Amygdala (tissue), 56 donors: ENCODE measurements around the gene MSANTD3.
"Not testable (repeated sequence)": the region's sequence is repeated elsewhere in the genome, so short reads cannot be mapped to it uniquely, and the experiment has no call there.

Source experiments
- DNase-seq, 56 donors: peaks; one replicate each; lab custom pipeline; 2025; lab: John Stamatoyannopoulos, UW

The MSANTD3 gene

DNA sequence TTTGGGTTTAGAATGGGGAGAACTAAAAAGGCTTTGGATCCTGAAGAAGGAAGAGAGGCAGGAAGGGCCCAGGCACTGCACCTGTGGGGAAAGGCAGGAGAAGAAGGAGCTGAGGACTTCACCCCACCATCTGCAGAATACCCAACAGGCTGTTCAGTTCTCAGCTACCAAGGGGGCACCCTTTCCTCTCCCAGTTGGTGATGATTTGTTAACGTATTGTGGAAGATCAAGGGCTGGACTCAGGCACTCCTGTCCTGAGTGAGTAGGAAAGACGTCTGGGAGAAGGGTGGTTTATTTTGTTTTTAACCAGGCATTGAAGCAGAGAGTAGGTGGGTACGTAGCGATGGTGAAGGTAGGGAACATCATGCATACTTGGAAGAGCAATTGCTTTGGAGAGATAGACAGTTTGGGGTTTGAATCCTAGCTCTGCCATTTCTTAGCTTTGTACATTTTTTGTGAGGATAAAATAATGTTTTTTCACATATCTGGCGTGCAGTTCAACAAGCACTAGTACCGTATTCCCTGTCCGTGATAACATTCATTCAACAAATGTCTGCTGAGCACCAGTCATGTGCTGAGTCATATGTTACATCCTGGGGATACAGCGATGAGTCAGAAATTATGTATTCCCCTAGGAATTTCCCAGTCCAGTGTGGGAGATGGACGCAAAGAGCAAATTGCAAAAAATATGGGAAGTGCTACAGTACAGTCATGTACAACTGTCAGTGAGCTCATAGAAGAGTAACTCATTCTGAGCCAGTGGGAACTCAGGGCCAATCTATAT is 2.1 kb downstream of the MSANTD3 start:
- DNase-seq, result peak in 11 of 56 donors; percentile 10 to 52 (median 20)

DNA sequence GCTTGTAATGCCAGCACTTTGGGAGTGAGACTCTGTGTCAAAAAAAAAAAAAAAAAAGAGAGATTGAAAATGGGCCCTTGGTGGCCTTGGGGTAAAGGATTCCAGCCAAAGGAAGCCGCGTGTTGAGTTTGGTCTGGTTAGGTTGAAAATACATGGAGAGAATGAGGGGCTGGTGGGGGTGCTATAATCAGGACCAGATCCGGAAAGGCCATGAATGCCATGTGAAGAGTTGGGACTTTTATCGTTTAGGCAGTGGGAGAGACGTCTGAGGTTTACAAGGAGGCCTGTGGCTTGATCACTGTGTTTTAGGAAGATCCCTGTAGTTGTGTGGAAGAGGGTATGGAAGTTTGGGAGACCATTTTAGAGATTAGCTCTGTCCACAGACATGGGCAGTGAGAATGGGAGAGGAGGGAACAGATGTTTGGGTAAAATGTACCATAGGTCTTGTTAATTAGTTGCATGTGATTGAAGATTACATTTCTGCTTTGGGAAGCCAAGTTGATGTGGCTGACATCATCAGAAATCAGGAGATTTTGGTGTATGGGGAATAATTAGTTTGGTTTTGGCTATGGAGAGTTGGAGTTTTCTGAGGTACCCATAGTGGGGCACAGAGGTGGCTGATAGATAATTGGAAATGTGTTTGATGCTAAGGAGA is 3.5 kb downstream of the MSANTD3 start:
- no peak for DNase-seq

DNA sequence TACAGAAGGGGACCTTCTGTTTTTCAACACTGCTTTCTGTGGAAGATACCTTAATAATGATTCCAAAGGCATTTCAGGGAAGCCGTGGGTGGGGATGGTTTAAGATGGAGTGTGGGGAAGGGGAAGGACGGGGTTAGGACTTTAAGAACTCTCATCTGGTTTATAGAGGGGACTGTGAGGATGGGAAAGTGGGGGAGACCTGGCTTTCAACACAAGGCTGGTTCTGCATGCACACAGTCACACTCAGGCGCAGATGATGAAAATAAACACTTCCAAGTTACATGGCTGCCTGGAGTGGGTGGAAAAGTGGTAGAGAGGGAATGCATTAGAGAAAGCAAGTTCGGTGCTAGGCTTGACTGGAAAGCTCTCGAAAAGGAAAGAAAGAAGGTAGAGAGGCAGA is 4.9 kb downstream of the MSANTD3 start:
- DNase-seq, result peak in 3 of 56 donors; percentile 3 to 33 (median 6)

DNA sequence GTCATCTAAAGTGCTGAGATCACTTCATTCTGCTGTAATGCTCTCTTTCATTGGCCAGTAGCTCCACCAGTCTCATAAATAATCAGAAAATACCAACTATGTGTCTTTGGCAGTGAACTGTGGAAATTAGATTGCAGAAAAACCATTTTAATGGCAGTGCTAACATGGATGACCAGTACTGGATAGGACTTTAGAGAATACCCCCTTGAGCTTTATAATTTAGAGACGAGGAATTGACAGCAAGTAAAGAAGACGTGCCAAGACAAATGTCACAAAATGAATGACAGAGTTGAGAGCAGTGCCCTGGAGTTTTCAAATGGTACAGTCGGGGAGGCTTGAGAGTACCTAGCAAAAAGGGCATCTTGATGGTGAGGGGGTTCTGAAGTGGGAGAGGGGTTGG is 5.8 kb downstream of the MSANTD3 start:
- no peak for DNase-seq

DNA sequence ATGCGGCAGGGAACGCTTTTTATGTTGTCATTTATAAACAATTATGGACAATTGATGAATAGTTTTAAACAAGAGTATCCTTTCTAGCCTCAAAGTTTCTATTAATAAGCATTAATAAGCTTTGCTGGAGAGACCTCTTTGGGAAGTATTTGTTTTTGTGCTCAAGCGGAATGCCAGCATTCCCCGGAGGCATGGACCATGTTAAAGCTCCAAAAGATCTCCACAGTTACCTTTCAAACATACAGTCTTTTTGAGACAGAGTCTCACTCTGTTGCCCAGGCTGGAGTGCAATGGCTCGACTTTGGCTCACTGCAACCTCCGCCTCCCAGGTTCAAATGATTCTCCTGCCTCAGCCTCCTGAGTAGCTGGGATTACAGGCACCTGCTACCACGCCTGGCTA is 9.6 kb downstream of the MSANTD3 start:
- no peak for DNase-seq

DNA sequence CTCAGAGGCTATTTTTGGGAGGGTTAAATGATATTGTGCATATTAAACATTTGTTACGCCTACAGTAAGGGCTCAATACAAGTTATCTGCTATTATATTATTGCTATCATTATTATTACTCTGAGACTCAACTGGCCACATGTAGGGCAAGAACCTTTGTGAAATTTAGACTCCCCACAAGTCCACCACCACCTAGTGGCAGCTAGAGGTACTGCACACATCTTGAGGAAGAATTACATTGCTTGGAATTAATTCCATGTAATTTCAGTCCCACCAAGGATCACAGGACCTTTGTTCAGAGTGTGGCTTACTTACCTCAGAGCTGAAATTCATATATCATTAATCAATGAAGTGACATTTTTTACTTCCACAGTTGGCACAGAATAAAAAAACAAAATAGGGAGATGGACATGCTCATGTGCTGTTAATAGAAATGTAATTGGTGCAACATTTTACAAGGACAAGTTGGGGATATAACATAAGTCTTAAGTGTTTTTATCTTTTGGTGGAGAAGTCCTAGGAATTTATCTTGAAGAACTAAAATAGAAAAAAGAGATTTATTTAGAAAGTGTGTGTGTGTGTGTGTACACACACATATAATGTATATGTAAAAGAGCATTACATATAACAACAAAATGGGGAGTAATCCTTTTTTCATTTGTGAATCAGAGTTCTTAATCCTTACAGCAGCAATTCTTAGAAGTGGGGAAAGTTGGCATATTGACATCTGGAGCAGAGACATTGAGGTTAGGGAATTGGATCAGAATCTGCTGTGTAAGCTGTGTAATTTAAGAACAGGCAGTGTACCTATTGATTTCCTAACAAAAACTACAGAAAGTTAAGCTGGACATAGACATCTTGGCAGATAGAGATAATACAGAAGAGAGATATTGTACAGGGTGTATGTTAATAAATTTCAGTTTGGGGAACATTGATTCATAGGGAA is 11.2 kb downstream of the MSANTD3 start:
- DNase-seq, result peak in 29 of 56 donors; percentile 2 to 78 (median 25)

DNA sequence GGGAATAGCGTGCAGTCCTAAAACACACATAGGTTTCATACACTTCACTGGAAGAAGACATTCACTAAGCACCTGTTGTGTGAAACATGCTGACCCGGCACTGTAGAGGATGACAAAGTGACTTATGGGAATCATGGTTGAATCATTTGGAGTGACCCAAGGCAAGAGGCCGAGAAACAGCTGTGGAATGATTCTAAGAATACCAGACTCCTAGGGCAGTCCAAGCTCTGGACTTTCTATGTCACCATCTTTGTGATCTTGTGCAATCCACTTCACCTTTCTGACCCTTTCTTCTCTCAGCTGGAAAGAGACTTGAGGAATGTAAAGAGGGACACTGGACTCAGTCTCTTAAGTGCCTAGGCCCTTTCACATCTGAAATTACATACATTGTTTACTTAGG is 13.1 kb downstream of the MSANTD3 start:
- no peak for DNase-seq

DNA sequence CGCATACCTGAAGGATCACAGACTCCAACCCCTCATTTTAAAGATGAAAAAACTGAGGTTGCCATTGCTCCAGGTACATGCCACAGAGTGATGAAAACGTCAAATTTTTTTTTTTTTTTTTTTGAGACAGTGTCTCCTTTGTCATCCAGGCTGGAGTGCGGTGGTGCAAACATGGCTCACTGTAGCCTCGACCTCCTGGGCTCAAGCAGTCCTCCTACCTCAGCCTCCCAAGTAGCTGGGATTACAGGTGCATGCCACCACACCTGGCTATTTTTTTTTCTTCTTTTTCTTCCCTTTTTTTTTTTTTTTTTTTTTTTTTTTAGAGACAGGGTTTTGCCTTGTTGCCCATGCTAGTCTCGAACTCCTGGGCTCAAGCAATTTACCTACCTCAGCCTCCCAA is 13.5 kb downstream of the MSANTD3 start:
- not testable (repeated sequence) for DNase-seq

DNA sequence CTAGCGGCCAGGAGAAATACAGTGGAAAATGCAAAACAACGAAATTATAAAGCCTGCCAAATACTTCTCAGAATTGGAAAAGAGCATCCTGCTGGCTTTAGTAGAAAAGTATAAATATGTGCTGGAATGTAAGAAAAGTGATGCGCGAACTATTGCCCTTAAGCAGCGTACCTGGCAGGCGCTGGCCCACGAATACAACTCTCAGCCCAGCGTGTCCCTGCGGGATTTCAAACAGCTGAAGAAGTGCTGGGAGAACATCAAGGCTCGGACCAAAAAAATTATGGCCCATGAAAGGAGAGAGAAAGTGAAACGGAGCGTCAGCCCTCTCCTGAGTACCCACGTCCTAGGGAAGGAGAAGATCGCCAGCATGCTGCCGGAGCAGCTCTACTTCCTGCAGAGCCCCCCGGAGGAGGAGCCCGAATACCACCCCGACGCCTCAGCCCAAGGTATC is 15.0 kb downstream of the MSANTD3 start:
- no peak for DNase-seq

DNA sequence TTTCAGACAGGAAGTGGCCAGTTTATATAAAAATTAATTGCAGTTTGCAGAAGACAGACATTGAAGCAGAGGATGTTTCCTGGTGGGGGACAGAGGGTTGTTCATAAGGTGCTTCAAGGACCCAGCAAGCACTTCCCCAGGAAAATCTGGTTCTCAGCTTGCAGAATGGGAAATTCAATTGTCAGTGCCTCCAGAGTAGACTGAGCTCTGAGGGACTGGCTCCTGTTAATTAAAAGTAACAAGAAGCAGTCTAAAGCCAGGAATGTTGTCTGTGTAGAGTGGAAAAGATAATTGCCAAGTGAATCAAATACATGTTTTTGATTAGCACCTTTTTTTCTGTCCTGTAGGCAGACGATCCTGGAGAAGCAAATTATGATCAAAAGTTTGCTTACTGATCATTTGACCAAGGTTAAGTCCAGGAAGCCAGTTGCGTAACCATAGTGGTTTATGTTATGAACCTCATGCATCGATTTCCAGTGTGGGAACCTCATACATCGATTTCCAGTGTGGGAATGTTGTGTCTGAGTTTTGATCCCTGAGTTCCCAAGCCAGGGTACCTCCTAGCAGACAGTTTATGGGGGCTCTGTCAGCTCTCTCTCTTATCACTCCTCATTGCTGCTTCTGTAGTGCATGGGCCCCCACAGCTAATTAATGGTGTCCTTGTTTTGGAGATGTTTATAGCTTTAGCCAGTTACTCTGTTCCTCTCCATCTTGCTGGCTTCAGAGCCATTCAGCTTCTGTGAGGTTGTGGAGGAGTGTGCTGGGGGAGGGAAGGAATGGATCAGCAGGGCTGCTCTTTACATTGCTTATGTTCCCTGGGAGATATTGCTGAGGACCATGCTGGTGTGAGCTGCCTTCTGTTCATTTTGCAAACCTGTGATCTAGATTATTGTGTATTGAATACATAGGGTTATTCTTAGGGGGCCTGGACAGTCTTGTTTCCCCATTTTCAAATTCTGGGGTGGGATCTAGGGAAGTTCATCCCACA is 17.1 kb downstream of the MSANTD3 start:
- DNase-seq, result no peak

DNA sequence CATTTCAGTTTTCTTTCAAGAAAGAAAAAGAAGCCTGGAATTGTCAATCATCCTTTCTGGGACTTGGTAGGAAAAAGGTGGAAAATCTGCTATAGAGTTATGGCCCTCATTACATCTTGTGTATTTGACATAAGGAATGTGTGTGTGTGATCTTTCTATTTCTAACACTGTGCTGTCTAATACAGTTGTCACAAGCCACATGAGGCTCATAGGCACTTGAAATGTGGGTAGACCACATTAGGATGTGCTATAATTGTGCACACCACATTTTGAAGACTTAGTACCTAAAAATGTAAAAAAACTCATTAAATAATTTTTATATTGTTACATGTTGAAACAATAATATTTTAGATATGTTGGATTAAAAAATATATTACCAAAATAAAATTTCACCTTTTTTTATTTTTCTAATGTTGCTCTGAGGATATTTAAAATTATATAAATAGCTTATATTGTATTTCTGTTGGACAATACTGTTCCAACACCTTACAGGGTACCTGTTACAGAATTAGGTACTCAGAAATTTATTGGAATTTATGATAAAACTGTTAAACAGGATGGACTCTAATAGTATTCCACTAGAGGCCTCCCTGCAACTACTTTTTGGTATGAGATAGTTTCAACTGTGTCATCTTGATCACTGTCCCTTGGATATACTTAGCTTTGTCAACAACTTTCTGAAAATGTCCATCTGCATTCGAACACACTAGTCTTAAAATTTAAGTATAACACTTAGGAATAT is 18.4 kb downstream of the MSANTD3 start:
- no peak for DNase-seq

DNA sequence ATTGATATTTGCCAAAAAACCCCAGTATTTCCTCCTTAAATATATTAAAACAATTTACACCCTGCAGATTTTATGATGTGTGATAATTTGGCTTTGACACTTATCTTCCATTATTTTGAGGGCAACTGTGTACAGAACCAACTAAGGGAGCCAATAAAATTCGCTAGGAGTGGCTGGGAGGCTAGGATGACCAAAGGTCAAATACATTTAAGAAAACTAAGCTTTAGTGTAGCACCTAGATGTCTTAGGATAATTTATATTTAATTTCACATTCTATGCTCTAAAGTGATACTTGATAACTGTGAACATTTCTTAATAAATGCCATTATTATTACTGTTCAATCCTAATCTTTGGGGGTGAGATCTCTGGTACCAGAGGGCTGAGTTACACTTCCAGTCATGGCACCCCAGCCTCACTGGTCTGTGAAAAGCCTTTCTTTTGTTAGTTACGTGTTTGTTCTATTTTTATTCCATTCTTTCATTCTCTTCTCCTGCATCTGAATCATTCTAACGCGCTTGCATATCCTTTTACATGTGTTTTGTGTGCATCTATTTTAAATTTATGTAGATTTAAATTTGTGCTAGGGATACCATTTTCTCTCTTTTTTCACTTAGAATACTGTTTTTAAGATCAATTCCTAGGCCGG is 19.1 kb downstream of the MSANTD3 start:
- no peak for DNase-seq

DNA sequence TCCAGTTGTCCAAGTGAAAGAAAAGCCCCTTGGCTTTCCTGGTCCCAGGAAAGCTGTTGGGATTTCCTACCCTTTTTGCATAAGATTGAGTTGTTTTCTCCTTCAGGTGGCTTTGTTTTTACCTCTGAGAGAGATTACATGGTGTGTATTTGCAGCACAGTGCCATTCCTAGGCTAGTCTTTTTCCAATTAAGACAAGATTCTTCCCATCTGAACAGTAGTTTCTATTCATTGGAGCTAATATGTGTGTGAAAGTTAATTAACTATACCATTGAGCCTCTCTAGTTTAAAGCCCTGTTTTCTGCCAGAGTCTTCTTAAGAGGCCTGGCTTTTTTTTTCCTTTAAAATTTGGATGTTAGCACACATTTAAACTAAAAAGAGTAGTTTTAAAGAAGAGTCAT is 20.1 kb downstream of the MSANTD3 start:
- no peak for DNase-seq

DNA sequence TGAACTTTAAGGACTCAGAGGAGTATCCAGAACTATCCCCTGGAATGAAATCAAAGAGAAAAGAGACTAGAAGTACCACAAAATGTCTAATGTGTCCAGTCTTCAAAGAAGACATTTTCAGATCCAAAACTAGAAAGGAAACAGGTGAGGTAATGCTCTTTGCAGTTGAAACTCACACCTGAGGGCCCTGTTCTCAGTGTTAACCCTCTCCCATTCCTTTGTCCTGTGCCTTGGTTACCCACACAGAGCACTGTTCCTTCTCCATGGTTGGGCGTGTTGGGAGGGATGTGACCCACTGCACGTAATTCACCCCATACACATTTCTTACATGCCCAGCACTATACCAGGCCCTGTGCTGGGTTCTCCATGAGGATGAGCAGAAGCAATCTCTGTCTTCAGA is 21.3 kb downstream of the MSANTD3 start:
- no peak for DNase-seq

DNA sequence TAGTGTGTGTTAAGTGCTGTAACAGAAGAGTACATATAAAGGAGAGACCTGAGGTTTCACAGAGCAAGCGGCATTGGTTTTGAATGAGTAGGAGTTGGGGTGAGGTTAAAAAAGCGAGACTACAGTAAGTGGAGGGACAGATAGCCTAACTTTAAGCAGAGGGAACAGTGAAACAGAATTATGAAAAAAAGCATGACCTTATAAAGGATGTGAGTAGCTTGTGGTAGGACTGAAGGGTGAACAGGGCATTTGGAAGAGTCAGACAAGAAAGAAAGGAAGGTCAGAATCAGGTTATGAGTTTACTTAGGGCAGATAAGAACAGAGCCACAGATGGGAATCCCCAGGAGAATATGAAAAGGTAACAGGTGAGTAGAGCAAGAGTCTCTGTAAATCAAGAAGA is 22.5 kb downstream of the MSANTD3 start:
- no peak for DNase-seq

DNA sequence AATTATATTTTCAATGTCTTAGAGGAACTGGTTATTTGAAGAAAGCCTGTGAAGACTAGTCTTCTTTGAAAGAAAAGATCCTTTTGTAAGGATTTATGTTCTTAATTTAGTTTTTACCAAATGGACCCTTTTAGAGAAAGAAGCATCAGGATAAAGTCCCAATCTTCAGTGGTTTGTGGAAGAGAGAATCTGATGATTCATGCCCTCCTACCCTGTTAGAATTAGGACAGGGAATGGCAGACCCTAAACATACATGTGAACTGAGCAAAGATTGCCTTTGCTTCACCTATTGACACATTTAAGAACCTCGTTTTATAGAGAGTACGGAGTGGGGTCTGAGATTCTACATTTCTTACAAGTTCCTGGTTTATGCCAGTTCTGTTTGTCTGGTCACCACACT is 26.0 kb downstream of the MSANTD3 start:
- no peak for DNase-seq

DNA sequence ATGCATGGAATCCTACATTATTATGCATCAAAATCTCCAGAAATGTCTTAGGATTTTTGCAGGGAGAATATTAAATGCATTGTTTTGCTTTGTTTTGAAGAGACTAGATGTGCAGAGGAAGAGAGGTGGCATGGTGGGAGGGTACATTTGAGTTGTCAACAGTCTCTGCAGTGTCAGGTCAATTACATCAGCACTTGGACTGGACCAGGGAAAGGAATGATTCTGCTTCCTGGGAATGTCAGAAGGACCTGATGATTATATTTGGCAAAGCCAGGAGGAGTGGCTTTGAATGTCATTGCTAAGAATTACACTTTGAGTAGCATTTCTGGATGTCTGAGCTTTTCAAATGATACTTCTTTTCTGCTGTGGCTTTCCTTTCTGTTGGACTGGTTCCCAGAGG is 28.5 kb downstream of the MSANTD3 start:
- no peak for DNase-seq

DNA sequence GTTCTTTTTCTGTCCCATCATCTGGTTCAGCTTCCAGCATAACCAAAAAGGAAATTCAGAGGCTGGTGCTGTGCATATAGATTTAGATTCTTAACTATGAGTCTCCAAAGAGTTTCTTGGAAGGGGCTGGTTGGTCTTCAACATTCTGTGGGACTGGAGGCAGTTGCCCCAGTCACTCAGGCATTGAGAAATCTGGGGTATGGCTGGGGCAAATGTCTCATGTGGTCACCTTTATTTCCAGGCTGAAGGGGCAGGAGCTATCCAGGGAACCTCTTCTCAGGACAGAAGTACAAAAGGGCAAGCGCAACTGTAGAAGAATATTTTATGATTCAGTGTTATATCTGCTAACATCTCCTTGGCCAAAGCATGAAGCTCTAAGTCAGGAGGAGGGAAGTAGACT is 30.6 kb downstream of the MSANTD3 start:
- no peak for DNase-seq

DNA sequence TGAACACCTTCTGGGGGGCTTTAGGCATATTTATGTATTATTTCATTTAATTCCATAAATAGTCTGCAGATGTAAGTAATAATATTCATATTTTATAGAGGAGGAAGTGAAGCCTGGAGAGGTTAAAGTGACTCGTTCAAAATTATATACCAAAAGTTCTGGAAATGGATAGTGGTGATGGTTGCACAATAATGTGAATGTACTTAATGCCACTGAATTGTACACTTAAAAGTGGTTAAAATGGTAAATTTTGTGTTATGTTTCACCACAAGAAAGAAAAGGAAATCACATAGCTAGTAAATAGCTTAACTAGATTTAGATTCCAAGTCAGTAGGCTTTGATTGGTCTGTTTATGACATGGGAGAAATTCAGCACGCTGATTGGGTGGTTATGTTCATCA is 33.0 kb downstream of the MSANTD3 start:
- no peak for DNase-seq
